Liver (tissue), 9 donors: ENCODE data around the gene CEP83. TPM values are rescaled to one million over a fixed set of nuclear protein-coding genes. Genes with fewer than 3 reads are reported as not detected.
A peak's percentile ranks its signal among the peaks of the same experiment; 100 is the strongest.

Experiments used
- DNase-seq: peaks from one replicate; pipeline ENCODE4 v3.0.0-alpha.2; 2017; ENCODE audit warnings: low spot score
- H3K27ac ChIP-seq, 2 donors: one replicate each; pipeline ENCODE4 v1.7.0; 2013; ENCODE audit warnings: inconsistent platforms in 2 of 2, low read length in 2 of 2, control low read depth in 1 of 2, low read depth in 1 of 2, mild to moderate bottlenecking in 1 of 2
- H3K27me3 ChIP-seq, 4 donors: one replicate each; pipeline versions ENCODE4 v1.6.1 to v1.7.0; 2013; ENCODE audit warnings: low read length in 3 of 4, inconsistent platforms in 1 of 4, mild to moderate bottlenecking in 1 of 4, moderate library complexity in 1 of 4; ENCODE audit not compliant: control insufficient read depth in 4 of 4, insufficient read depth in 4 of 4
- H3K36me3 ChIP-seq, 4 donors: one replicate each; pipeline versions ENCODE4 v1.6.1 to v1.7.0; 2013; ENCODE audit warnings: low read length in 3 of 4, mild to moderate bottlenecking in 3 of 4, low read depth in 1 of 4, moderate library complexity in 1 of 4; ENCODE audit not compliant: control insufficient read depth in 4 of 4, insufficient read depth in 3 of 4
- H3K4me1 ChIP-seq, 4 donors: one replicate each; pipeline versions ENCODE4 v1.6.1 to v1.7.0; 2013; ENCODE audit warnings: low read length in 3 of 4, mild to moderate bottlenecking in 3 of 4, moderate library complexity in 1 of 4; ENCODE audit not compliant: control insufficient read depth in 4 of 4, insufficient read depth in 4 of 4
- H3K4me3 ChIP-seq, 3 donors: one replicate each; pipeline versions ENCODE4 v1.6.1 to v1.7.0; 2013; ENCODE audit warnings: low read length in 3 of 3, control low read depth in 1 of 3, low read depth in 1 of 3, mild to moderate bottlenecking in 1 of 3
- H3K9ac ChIP-seq, 2 donors: one replicate each; pipeline ENCODE4 v1.7.0; 2013; ENCODE audit warnings: low read length in 2 of 2, mild to moderate bottlenecking in 2 of 2, moderate library complexity in 2 of 2, control low read depth in 1 of 2, low read depth in 1 of 2
- H3K9me3 ChIP-seq, 4 donors: one replicate each; pipeline versions ENCODE4 v1.6.1 to v1.7.0; 2013; ENCODE audit warnings: low read length in 3 of 4; ENCODE audit not compliant: control insufficient read depth in 4 of 4
- EGR1 ChIP-seq, 2 donors: IDR thresholded peaks; 2 replicates each; pipeline ENCODE4 v1.6.1; 2016 to 2018; ENCODE audit warnings: antibody characterized with exemption in 2 of 2, low read depth in 2 of 2
- FOXA1 ChIP-seq: IDR thresholded peaks from 2 replicates; pipeline ENCODE4 v1.6.1; 2016; ENCODE audit warnings: antibody characterized with exemption
- FOXA2 ChIP-seq: IDR thresholded peaks from 2 replicates; pipeline ENCODE4 v1.6.1; 2016; ENCODE audit warnings: antibody characterized with exemption
- GABPA ChIP-seq, 2 donors: IDR thresholded peaks in 1 of 2; conservative IDR thresholded peaks in 1 of 2; 2 replicates each; pipeline ENCODE4 v1.6.1; 2016; ENCODE audit warnings: antibody characterized with exemption in 2 of 2, mild to moderate bottlenecking in 1 of 2, moderate library complexity in 1 of 2
- HNF4A ChIP-seq, 2 donors: conservative IDR thresholded peaks; 2 replicates each; pipeline ENCODE4 v1.6.1; 2016; ENCODE audit warnings: antibody characterized with exemption in 2 of 2, mild to moderate bottlenecking in 2 of 2
- HNF4G ChIP-seq: IDR thresholded peaks from 2 replicates; pipeline ENCODE4 v1.6.1; 2016; ENCODE audit warnings: antibody characterized with exemption
- JUND ChIP-seq, 2 donors: IDR thresholded peaks; 2 replicates each; pipeline ENCODE4 v1.6.1; 2016; ENCODE audit warnings: antibody characterized with exemption in 2 of 2
- NR2F2 ChIP-seq: IDR thresholded peaks from 2 replicates; pipeline ENCODE4 v1.6.1; 2016; ENCODE audit warnings: antibody characterized with exemption
- RAD21 ChIP-seq, 2 donors: IDR thresholded peaks; 2 replicates each; pipeline ENCODE4 v1.6.1; 2016; ENCODE audit warnings: antibody characterized with exemption in 2 of 2, mild to moderate bottlenecking in 2 of 2
- RXRA ChIP-seq, 2 donors: IDR thresholded peaks; 2 replicates each; pipeline ENCODE4 v1.6.1; 2017 to 2018; ENCODE audit warnings: antibody characterized with exemption in 2 of 2, mild to moderate bottlenecking in 1 of 2
- SP1 ChIP-seq: IDR thresholded peaks from 2 replicates; pipeline ENCODE4 v1.6.1; 2018; ENCODE audit warnings: antibody characterized with exemption, mild to moderate bottlenecking
- TAF1 ChIP-seq: conservative IDR thresholded peaks from 2 replicates; pipeline ENCODE4 v1.6.1; 2016; ENCODE audit warnings: antibody characterized with exemption, mild to moderate bottlenecking
- YY1 ChIP-seq: IDR thresholded peaks from 2 replicates; pipeline ENCODE4 v1.6.1; 2016; ENCODE audit warnings: antibody characterized with exemption, mild to moderate bottlenecking
- WGBS: extraction: QIAGEN DNeasy Blood & Tissue Kit; methylation state at CpG from one replicate; pipeline ENCODE4 v1.1.7; 2013; 5-methylcytosine and 5-hydroxymethylcytosine counted together
- polyA plus RNA-seq, 2 donors: library from polyadenylated mRNA; stranded (reverse) in 1 of 2; unstranded in 1 of 2; fragments of 200-250 nt in 1 of 2; fragments of >200 nt in 1 of 2; fragmentation: Nextera tagmentation in 1 of 2; extraction: Ambion mirVana in 1 of 2; gene quantifications; one replicate each; pipeline versions ENCODE4 v1.2.1 to v1.2.3, GENCODE V29; 2013 to 2015
- total RNA-seq, 2 donors: library from RNA; depleted of rRNA; stranded (reverse); fragments of >200 nt; gene quantifications; one replicate each; pipeline ENCODE4 v1.2.3, GENCODE V29; 2014
- TF ChIP-seq, protein P1 (sequence below): IDR thresholded peaks from 2 replicates; pipeline ENCODE4 v1.6.1; 2016; ENCODE audit warnings: antibody characterized with exemption
- TF ChIP-seq, protein P2 (sequence below): IDR thresholded peaks from 2 replicates; pipeline ENCODE4 v1.6.1; 2016; ENCODE audit warnings: antibody characterized with exemption
- TF ChIP-seq, protein P3 (sequence below): IDR thresholded peaks from 2 replicates; pipeline ENCODE4 v1.6.1; 2016; ENCODE audit warnings: antibody characterized with exemption
- TF ChIP-seq, protein P4 (sequence below): IDR thresholded peaks from 2 replicates; pipeline ENCODE4 v1.6.1; 2016; ENCODE audit warnings: antibody characterized with exemption, mild to moderate bottlenecking
- TF ChIP-seq, protein P5 (sequence below): fragments of 150-350 bp; IDR thresholded peaks from 2 replicates; pipeline ENCODE4 v1.5.1; 2017; ENCODE audit warnings: improper control_type of control experiment, low read depth, low read length; ENCODE audit not compliant: missing input control
- donor health status: healthy.
- donor health status: healthy.
- donor health status: healthy.
- donor health status: healthy.
- donor health status: healthy.

CEP83 gene
- total and polyA plus RNA-seq, 4 donors = 1.9 to 8.4 (median 5.2) TPM

DNA sequence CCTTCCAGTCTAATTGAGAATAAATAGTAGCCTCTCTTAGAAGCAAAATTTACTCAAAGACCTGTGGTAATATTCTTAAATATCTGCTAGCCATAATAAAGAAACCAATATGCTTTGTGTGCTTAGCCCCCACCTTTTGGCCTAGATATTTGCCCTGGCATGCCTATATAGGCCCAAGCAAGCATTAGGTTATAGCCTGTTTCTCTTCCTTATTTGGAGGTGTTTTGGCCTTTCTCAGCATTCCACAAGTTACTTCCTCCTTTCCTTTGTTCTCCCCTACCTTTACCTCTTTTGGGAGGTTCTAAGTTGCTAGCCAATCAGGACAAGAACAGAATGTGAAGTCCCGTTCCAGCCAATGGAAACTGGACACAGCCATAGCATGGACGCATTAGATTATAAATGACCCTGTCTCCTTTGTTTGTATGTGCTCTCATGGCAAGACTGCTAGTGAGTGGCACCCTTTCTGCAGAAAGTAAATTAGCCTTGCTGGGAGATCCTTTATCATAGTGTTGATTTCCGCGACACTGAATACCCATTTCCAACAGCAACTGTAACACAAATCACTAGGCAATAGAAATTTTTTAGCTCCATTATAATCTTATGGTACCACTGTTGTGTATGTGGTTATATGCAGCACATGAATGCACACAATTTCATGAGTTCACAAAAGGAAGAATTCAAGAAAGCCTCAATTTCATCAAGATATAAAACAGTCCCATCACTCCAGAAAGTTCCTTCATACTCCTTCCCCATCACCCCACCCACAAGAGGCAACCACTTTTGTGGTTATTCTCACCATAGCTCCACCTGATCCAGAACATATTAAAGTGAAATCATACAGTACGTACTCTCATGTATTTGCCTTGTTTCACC, 37.6 kb downstream of the CEP83 start:
- peak overlapping the region in 1 of 3 donors; percentile 63 for H3K4me3 ChIP-seq
- no peaks in the 10 kb centered on the region for H3K4me1 ChIP-seq
- no peak overlapping the region for H3K27ac ChIP-seq
- 99% methylated on average over 5 of the region's 5 CpGs for WGBS
- H3K9ac ChIP-seq = no peak overlapping the region
- TF ChIP-seq YY1 (no peak), EGR1 (IDR thresholded peaks at IDR 0.05; ENCODE audit: low read depth in 2 of 2) (no peak), FOXA2 (no peak), TAF1 (no peak), JUND (IDR thresholded peaks at IDR 0.05) (no peak), FOXA1 (no peak), GABPA (IDR thresholded peaks at IDR 0.05 in 1 of 2, conservative IDR thresholded peaks at IDR 0.05 in 1 of 2) (no peak), NR2F2 (no peak), HNF4A (conservative IDR thresholded peaks at IDR 0.05) (no peak), SP1 (no peak), RAD21 (IDR thresholded peaks at IDR 0.05) (no peak), RXRA (IDR thresholded peaks at IDR 0.05) (no peak), HNF4G (no peak)
- TF ChIP-seq, protein P1, sequence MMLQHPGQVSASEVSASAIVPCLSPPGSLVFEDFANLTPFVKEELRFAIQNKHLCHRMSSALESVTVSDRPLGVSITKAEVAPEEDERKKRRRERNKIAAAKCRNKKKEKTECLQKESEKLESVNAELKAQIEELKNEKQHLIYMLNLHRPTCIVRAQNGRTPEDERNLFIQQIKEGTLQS = no peak
- TF ChIP-seq, protein P2, sequence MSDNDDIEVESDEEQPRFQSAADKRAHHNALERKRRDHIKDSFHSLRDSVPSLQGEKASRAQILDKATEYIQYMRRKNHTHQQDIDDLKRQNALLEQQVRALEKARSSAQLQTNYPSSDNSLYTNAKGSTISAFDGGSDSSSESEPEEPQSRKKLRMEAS = no peak
- TF ChIP-seq, protein P3, sequence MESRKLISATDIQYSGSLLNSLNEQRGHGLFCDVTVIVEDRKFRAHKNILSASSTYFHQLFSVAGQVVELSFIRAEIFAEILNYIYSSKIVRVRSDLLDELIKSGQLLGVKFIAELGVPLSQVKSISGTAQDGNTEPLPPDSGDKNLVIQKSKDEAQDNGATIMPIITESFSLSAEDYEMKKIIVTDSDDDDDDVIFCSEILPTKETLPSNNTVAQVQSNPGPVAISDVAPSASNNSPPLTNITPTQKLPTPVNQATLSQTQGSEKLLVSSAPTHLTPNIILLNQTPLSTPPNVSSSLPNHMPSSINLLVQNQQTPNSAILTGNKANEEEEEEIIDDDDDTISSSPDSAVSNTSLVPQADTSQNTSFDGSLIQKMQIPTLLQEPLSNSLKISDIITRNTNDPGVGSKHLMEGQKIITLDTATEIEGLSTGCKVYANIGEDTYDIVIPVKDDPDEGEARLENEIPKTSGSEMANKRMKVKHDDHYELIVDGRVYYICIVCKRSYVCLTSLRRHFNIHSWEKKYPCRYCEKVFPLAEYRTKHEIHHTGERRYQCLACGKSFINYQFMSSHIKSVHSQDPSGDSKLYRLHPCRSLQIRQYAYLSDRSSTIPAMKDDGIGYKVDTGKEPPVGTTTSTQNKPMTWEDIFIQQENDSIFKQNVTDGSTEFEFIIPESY = no peak
- TF ChIP-seq, protein P4, sequence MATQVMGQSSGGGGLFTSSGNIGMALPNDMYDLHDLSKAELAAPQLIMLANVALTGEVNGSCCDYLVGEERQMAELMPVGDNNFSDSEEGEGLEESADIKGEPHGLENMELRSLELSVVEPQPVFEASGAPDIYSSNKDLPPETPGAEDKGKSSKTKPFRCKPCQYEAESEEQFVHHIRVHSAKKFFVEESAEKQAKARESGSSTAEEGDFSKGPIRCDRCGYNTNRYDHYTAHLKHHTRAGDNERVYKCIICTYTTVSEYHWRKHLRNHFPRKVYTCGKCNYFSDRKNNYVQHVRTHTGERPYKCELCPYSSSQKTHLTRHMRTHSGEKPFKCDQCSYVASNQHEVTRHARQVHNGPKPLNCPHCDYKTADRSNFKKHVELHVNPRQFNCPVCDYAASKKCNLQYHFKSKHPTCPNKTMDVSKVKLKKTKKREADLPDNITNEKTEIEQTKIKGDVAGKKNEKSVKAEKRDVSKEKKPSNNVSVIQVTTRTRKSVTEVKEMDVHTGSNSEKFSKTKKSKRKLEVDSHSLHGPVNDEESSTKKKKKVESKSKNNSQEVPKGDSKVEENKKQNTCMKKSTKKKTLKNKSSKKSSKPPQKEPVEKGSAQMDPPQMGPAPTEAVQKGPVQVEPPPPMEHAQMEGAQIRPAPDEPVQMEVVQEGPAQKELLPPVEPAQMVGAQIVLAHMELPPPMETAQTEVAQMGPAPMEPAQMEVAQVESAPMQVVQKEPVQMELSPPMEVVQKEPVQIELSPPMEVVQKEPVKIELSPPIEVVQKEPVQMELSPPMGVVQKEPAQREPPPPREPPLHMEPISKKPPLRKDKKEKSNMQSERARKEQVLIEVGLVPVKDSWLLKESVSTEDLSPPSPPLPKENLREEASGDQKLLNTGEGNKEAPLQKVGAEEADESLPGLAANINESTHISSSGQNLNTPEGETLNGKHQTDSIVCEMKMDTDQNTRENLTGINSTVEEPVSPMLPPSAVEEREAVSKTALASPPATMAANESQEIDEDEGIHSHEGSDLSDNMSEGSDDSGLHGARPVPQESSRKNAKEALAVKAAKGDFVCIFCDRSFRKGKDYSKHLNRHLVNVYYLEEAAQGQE = no peak
- TF ChIP-seq, protein P5, sequence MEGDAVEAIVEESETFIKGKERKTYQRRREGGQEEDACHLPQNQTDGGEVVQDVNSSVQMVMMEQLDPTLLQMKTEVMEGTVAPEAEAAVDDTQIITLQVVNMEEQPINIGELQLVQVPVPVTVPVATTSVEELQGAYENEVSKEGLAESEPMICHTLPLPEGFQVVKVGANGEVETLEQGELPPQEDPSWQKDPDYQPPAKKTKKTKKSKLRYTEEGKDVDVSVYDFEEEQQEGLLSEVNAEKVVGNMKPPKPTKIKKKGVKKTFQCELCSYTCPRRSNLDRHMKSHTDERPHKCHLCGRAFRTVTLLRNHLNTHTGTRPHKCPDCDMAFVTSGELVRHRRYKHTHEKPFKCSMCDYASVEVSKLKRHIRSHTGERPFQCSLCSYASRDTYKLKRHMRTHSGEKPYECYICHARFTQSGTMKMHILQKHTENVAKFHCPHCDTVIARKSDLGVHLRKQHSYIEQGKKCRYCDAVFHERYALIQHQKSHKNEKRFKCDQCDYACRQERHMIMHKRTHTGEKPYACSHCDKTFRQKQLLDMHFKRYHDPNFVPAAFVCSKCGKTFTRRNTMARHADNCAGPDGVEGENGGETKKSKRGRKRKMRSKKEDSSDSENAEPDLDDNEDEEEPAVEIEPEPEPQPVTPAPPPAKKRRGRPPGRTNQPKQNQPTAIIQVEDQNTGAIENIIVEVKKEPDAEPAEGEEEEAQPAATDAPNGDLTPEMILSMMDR = no peak
- peaks cover 0 to 3% (median 0%) of the 10 kb centered on the region in 4 donors for H3K36me3 ChIP-seq
- DNase-seq = no peak
- peaks cover 4 to 18% (median 11%) of the 10 kb centered on the region in 4 donors for H3K9me3 ChIP-seq
- no peaks in the 10 kb centered on the region for H3K27me3 ChIP-seq
